Activated CD4-positive, alpha-beta T cell treated with anti-CD3 and anti-CD28 coated beads, Interleukin-10, Interleukin-2, amounts not matched to agents 100 ng/mL and 50 ng/mL, durations not matched to agents 16 hours and 8 hours (primary cell): ENCODE data around the gene DLD.
"Not testable (repeated sequence)": the region's sequence is repeated elsewhere in the genome, so short reads cannot be mapped to it uniquely, and the experiment has no call there.

Experiments
- DNase-seq: peaks from one replicate; pipeline ENCODE4 v3.0.0-alpha.2; 2020

The DLD gene

DNA sequence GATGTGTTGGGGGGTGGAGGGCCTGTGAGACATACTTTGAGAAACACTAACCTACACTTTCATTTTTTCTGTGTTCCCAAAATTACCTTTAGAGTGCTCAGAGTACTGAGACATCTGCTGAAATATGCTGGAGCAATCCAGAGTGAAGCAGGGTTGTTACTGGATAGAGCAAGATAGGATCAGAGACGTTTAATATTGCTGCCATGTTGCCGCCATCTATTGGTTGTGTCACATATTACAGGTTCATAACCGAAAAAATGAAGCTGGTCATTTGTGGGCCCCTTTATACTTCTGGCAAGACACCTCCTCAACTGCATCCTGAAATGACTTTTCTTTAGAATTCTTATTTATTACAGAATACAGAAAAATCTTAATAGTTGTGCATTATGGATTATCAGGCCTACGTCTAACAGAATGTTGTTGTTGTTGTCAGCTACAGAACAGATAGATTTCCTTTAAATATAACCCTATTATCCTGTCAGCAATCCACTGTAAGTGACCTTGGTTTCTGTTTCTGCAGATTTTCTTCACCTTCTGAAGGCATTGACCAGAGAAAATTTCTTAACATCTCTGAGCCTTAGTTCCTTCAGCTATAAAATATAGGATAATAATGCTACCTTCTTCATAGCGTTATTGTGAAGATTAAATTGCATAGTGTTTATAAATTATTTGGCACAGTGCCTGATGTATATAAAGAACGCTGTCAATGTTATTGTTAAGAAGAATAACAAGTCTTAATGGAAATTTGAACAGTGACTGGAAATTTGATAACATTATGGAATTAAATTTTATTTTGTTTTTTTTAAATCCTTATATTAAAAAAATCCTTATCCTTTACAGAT, 16.2 kb upstream of the DLD start:
- DNase-seq: peak; percentile 70

DNA sequence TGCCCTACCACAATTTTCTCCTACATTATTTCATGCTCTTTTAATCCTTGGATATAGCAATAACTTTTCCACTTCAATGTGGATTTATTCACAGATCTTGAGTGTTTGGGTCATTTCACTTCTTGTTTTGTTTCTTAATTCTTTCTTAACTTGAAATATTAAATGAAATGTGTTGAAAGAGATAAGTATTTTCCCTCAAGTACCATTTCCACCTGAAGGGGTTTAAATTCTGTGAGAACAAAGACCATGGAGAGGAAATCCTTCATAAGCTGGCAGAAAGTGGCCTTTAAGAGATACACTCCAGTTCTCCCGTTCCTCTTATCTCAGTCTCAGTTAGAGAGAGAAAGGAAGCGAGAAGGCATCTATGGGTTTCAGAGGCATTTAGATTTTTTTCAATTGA, 14.1 kb upstream of the DLD start:
- no peak for DNase-seq

DNA sequence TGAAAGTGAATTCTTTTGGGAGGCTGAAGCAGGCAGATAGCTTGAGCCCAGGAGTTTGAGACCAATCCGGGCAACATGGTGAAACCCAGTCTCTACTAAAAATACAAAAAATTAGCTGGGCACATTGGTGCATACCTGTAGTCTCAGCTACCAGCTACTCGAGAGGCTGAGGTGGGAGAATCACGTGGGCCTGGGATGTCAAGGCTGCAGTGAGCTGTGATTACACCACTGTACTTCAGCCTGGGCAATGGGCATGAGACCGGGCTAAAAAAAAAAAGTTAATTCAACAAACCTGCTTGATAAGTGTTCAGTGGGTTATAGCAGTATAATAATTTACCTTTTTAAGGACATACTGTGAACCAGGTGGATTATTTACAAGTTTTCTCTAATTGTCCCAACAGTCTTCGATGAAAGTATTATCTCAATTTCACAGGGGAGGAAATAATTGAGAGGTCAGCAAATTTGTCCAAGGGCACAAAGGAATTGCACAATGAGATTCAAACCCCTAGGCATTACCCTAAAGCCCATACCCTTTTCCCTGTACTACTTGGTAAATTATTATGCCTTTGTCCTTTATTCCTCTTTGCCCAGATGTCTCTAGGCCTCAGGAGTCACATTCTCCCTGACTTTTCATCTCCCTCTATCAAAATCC, 13.1 kb upstream of the DLD start:
- no peak for DNase-seq

DNA sequence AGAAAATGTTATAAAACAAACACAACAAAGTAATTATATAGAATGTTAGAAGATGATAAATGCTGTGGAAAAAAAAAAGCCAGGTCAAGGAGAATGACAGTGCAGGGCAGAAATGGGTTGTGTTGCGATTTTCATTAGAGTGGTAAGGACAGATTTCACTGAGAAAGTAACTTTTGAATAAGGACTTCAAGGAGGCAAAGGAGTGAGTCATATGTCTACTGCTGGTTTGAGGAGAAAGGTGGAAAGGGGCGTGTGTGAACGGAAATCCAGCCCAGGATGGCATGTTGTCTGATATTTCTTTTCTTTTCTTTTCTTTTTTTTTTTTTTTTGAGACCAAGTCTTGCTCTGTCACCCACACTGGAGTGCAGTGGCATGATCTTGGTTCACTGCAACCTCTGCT, 12.3 kb upstream of the DLD start:
- peak; percentile 54 for DNase-seq

DNA sequence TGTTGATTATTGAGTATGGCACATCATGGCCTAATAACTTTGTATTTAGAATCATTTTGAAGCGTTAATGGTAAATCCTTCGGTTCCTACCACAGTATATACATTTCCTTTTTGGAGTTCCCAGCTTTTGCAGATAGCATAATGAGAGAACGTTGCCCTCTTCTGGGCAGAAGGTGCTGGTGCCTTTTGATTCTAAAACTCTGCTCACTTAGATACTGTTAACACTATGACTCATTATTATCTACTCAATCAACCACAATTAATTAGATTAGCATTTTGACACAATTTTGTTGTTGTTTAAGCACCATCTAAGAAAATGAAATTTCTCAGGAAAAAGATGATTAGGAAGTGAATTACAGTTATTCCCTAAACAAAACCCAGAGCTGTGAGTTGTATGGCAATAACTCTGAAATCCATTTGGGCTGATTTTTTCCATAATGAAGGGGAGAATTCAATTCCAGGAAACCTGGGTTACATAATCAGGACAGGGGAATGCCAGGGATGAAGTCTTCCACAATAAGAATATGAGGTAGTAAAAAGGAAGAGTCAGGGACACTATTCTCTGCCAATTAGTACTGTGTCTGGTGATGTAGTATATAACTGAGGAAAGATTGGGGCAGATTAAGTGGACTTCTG, 11.5 kb upstream of the DLD start:
- peak; percentile 67 for DNase-seq

DNA sequence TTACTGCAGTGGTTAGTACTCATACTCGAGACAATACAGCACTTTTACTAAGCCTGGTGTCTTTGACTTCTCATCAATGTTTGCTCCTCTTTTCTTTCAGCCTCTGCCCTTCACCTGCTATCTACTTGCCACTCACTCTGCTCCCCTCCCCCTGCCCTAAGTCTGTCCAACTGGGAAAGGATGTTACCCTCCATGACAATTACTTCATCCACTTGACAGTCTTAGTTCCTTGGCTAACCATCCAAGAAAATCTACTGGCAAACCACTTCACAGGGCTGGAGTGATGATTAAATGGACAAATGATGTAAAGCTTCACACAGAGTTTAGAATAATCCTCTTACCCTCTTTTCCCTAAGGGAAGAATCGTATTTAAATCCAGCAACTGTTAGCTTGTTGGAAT, 8.2 kb upstream of the DLD start:
- no peak for DNase-seq

DNA sequence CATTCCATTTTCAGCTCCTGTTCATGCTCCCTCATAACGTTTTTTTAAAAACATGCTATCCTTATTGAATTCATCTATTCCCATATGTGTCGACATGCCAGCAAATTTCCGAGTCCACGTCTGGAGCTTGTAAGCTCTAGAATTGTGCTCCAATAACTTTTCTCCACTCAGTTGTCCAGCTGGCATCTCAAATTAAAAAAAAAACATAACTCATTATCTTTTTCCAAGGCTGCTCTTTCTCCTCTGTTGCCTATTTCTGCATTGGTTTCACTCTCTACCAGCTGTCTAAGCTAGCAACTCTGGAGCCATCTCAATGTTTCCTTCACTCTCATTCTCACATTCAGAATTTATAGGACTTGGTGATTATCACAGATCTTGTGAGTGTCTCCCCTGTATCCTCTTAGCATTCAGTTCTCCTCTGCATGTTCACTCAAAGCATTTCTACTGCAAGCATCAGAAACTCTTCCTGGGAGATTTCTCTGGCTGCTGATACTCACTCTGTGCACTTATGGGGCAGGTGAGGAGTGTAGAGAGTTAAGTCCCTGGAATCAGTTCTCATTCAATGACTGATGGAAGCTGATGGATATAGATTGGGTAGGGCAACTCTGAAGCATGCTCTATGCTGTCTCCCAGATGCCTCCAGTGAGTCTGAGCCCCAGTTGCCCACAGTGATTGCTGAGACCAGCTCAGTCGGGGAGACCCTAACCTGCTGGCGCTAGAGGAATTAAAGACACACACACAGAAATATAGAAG, 6.7 kb upstream of the DLD start:
- DNase-seq: no peak

DNA sequence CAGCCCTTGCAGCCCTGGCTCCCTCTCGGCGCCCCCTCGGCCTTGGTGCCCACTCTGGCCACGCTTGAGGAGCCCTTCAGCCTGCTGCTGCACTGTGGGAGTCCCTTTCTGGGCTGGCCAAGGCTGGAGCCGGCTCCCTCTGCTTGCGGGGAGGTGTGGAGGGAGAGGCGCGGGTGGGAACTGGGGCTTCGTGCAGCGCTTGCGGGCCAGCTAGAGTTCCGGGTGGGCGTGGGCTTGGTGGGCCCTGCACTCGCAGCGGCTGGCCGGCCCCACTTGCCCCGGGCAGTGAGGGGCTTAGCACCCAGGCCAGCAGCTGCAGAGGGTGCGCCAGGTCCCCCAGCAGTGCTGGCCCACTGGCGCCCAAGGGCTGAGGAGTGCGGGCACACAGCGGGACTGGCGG, 3.2 kb upstream of the DLD start:
- DNase-seq: not testable (repeated sequence)

DNA sequence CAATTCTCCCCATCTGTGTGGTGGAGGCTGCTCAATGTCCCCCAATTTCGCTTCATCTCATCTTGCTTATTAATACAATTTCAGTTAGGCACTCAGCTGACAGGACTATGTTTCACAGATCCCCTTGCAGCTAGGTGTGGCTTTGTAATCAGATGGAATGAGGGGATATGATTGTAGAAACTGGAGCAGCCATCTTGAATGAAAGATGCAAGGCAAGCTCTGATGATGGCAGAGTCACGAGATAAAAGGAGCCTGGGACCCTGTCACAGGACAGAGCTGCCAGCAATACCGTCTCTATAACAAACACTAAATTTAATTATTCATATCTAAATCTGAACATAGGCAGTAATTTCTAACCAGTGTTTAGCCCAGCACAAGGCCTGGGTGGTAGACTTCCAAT, 991 bp upstream of the DLD start:
- no peak for DNase-seq

DNA sequence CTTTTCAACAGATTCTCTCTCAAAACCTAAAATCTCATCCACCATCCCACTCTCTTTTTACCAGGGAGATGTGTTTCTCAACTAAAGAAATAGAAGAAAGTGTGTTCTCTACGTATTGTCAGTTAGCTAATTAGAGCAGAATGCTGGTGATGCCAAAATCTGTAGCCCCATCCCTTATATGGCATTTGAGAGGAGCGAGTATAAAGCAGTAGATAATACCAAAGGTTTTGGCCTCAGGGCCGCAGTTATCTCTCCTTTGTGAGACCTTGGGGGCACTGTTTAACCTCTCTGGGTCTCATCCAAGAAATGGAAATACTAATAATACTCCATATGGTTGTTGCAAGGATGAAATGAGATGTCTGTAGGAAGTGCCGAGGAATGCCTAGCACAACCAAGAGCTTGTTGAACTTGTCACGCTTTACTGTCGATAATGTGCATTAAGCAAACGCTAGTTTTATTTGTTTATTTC, 456 bp upstream of the DLD start:
- no peak for DNase-seq

DNA sequence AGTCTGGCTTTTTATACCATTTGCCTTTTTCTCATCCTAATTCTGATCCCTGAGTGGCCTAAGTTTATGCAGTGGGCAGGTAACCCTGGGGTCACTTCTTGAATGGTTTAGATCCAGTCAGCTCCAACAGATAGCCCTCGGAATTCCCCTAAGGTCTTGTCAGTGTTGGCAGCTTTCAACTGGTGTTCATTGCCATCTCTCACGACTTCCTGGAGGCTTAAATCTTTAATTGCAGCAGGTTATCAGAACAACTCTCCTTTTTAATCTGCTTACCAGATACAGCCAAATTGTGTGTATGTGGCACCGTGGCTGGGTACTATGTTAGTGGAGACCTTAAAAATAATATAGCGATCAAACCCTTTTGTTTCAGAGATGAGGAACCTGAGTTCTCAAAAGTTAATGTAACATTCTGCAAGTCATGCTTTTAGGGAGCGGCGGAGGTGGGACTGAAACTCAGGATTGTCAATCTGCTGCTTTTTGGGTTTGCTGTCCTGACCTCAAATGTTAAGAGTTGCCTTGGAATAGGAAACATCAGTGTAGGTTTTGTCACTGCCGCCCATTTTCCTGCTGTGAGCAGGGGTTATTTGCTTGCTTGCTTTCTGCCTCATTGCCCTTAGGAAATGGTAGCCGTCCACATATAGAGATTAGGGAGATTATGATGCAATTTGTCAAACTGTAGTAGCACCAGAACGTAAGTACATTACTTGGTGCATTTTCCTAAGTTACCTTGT, 818 bp downstream of the DLD start:
- DNase-seq: peak; percentile 36

DNA sequence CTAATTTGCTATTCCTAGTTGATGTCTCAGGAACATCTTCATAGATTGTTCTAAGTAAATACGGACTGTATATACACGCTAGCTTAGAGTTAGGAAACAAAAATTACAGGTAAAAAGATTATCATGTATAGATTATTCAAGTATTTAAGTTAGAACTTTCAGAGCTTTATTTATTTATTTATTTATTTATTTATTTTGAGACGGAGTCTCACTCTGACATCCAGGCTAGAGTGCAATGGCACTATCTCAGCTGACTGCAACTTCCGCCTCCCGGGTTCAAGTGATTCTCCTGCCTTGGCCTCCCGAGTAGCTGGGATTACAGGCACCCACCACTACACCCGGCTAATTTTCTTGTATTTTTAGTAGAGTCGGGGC, 1.4 kb downstream of the DLD start:
- DNase-seq: not testable (repeated sequence)

DNA sequence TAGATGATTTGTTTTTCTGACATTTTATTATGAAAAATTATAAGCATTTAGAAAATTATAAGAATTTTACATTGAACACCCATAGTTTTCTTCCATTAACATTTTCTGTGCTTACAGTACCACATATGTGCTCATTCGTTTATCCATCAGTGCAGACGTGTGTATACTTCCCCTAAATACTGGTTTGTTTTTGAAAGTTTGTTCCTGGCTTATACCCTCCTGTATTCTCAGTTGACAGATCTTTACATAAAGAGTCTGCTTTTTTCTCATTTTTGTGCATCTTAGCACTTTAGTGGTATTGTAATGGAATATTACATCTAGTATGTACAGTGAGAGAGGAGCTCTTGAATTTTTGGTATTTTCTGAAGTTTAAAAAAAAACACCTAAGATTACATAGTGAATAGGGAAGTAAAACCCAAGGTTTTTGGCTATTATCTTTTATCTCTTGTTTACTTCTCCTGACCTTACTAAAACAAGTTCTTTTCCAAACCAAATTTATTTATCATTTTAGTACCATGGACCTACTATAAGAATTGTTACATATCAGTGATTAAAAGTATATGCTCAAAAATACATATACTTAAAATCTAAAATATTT, 8.1 kb downstream of the DLD start:
- no peak for DNase-seq

DNA sequence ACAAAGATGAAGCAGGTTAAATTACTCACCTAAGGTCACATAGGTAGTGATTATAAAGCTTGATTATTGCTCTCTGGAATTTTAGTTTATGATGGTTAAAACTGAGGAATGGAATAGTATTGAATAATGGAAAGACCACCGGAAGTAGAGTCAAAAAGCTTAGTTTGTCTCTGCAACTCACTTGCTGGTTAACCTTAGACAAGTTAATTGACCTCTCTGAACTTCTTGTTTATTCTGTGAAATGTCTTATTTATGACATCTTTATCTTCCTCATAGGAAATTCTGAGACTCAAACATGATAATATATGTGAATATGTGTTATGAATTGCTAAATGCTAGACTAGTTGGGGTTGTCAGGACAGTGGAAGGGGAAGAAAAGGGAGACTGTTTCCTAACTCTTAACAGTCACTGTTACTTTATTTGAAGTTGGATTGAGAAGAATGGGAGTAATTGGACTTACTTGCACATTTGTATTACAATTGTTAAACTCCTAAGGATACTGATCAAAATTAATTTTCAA, 9.6 kb downstream of the DLD start:
- no peak for DNase-seq

DNA sequence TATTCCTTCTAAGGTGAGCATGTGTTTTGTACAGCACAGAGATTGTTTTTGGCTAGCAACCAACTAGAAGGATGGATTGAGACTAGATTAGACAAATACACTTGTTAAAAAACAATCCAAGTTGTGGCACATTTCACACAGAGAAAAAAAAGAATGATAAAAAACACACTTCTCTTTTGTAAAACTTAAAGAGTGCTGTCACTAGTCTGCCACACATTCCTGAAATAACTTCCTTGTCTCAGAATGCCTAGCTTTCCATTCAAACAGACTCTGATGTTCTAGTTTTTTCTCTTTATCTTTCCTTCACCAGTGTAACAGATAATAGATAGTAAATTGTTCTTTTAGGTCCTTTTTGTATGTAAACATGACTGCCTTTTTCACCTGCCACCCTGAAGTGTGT, 11.4 kb downstream of the DLD start:
- DNase-seq: no peak

DNA sequence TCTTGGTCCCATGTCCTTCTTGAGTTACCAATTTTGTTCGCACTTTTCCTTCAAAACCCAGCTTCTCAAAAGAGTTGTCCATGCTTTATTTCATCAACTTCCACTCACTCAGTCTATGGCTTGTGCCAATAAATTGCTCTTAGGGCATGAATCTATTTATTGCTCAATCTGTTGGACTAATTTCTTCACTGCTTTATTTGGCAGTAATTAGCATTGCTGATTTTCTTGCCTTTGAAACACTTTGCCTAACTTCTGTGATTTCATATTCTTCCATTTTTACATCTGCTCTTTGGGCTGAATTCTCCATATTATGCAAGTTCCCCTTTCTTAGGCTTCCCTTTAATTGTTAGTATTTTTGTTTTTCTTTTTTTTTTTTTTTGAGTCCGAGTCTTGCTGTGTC, 16.8 kb downstream of the DLD start:
- DNase-seq: no peak

DNA sequence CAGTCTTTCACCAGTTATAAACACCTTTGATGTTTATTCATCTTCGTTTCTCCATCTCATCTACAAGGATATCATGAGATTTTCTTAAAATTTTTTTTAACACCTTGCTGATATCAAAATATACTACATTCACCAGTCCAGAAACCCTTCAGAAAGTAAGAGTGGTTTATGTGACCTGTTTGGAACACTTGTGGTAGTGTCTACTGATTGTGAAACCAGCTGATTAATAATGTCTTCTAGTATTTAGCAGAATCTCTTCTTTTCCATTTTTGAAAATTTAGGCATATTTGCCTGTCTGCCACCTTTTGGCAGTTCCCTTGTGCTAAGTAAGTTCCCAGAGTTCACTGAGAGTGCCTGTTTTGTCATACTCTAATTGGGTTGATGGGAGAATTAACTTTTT, 18.5 kb downstream of the DLD start:
- DNase-seq: peak; percentile 30

DNA sequence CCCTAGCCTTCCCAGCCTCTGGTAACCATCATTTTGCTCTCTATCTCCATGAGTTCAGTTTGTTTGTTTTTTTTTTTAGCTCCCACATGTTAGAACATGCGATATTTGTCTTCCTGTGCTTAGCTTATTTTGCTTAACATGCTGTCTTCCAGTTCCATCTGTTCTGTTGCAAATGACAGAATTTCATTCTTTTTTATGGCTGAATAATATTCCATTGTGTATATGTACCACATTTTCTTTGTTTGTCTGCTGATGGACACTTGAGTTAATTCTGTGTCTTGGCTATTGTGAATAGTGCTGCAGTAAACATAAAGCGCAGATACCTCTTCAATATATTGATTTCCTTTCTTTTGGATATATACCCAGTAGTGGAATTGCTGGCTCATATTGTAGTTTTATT, 21.0 kb downstream of the DLD start:
- no peak for DNase-seq

DNA sequence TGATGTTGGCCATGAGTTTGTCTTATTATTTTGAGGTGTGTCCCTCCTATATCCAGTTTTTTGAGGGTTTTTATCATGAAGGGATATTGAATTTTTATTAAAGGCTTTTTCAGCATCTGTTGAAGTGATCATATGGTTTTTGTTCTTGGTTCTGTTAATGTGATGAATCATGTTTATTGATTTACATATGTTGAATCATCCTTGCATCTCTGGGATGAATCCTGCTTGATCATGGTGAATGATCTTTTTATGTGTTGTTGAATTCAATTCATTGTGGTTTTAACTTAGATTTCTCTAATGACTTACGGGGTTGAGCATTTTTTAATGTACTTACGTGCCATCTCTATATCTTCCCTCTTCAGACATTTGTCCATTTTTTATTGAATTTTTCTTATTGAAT, 22.9 kb downstream of the DLD start:
- no peak for DNase-seq

DNA sequence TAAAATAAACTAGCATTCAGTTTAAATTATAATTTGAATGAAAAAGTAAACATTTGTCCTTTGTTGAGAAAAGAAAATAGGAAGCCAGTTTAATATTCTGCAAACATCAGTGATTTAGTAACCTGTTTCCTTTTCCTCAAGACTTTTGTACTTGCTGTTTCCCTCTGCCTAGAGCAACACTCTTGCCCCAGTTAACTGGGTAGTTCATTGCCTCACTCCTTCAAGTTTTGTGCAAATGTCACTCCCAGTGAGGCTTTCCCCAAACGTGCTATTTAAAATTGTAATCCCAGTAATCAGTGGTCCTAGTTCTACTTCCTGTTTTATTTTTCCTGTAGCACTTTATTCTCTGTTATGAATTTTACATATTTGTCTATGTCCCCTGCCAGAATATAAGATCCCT, 23.8 kb downstream of the DLD start:
- no peak for DNase-seq

DNA sequence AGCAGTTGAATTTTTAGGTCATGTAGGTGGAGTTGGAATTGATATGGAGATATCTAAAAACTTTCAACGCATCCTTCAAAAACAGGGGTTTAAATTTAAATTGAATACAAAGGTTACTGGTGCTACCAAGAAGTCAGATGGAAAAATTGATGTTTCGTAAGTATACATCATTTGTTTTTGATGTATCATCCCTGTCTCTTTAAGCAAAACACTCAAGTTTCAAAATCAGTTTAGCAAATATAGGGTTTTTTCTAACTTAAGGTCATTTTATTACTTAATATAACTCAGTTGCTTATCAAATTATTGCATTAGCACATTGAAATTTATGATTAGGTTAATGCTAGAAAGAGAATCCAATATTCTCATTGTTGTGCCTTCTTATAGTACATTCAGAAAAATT, 24.6 kb downstream of the DLD start:
- no peak for DNase-seq
